Subcutaneous adipose tissue (tissue), 4 donors: Measurements from ENCODE around the gene ELP5. TPM values are rescaled to one million over a fixed set of nuclear protein-coding genes. Genes with fewer than 3 reads are reported as not detected.

Experiments used
- CTCF ChIP-seq: fragments of 450-650 bp; IDR thresholded peaks from one replicate; pipeline ENCODE4 v1.5.1; 2016; ENCODE audit warnings: low read depth, mild to moderate bottlenecking, control low read depth, antibody characterized with exemption, moderate library complexity
- total RNA-seq, 4 donors: library from RNA; depleted of rRNA; stranded (reverse); fragments of >200 nt; gene quantifications; one replicate each; pipeline ENCODE4 v1.1.0, GENCODE V29; 2016

ELP5 gene
- total RNA-seq, 4 donors from 2014 or later, result 20.7 to 43.4 (median 25.3) TPM

- TF ChIP-seq CTCF, result no peak
Measured at GRCh38 chr17:7208027-7208571, 43.9 kb upstream of the ELP5 start.

GRCh38 chr17:7208754-7209460, 43.1 kb upstream of the ELP5 start:
- TF ChIP-seq CTCF, result no peak

GRCh38 chr17:7211491-7212273, 40.3 kb upstream of the ELP5 start:
- TF ChIP-seq CTCF, result no peak

- TF ChIP-seq CTCF, result no peak
Measured at GRCh38 chr17:7213895-7214299, 38.1 kb upstream of the ELP5 start.

- no peak for TF ChIP-seq CTCF
Measured at GRCh38 chr17:7214300-7215135, 37.5 kb upstream of the ELP5 start.

GRCh38 chr17:7215136-7215638, 36.8 kb upstream of the ELP5 start:
- no peak for TF ChIP-seq CTCF
